GM19438 (cell line): ENCODE measurements around the gene C4B.
"Not testable (repeated sequence)": the region's sequence is repeated elsewhere in the genome, so short reads cannot be mapped to it uniquely, and the experiment has no call there.

Experiments
- ATAC-seq: cut with Tn5 transposase; IDR thresholded peaks from one replicate; pipeline ENCODE4 v1.9.1; 2021; ENCODE audit warnings: low read depth; ENCODE audit not compliant: unreplicated experiment

C4B gene

DNA sequence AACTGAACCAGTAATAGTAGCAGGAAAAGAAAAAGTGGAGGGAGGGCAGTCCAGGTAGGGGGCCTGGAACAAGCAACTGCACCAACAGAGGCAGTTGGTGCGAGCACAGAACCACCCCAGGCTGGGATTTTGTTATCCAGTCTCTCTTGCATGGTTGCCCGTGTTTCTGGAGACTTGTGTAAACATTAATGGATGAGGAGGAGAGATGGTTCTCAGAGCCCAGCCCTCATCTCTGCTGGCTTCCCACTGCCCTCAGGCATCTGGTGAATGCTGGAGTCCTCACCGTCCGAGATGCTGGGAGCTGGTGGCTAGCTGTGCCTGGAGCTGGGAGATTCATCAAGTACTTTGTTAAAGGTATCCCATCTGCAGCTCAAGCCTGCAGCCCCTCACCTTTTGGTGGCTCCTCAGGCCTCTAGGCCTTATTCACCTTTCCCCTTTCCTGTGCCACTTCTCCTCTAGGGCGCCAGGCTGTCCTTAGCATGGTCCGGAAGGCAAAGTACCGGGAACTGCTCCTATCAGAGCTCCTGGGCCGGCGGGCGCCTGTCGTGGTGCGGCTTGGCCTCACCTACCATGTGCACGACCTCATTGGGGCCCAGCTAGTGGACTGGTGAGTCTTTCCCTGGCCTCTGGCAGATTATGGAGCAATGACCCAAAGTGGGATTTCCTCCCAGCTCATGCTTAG, 34.3 kb upstream of the C4B start:
- not testable (repeated sequence) for ATAC-seq

DNA sequence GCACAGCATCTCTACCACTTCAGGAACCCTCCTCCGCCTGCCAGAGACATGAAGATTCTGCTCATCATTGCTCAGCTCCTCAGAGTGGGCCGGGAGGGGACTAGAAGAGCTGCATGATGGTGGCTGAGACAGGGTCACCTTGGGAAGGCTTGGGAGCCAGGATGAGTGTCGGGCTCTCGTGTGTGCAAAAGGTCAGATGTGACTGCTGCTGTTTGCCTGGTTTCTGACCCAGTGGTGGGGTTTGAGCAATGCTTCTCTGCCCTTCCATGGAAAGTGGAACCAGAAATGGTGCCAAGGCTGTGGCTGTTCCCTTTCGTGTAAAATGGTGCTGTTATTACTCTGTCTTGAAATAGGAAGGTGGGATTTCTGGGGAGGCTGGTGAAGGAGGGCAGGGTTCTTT, 33.6 kb upstream of the C4B start:
- not testable (repeated sequence) for ATAC-seq

DNA sequence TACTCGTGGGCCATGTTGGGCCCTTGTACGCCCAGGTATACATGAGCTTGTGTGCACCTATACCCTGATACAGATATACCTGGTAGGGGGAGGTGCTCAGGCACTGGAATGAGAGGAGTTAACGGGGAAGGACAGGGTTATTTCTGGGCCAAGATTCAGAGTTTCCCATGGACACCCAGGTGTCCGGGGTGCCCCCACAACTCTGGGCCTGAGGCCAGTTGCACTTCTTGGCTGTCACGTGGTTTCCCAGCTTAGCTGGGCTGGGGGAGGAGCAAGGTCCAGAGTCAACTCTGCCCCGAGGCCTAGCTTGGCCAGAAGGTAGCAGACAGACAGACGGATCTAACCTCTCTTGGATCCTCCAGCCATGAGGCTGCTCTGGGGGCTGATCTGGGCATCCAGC, 32.9 kb upstream of the C4B start, which contains the start of gene C4A:
Gene C4A, plus strand, starts transcription at position 314 of the 400 bp plus-strand sequence. Its CDS starts 51 bp downstream, at position 365.
- not testable (repeated sequence) for ATAC-seq

DNA sequence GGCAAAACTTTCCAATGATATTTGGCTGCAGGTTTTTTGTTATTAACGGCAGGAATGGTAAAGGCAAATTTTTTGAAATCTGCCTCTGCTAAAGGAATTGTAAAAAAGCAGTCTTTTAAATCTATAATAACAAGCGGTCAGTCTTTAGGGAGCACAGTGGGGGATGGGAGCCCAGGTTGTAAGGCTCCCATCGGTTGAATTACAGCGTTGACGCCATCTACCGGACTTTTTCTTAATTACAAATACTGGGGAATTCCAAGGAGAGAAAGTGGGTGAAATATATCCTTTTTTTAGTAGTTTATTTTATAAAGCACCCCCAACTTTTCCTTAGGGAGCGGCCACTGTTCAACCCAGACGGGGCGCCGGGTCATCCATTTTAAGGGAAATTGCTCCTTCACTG, 25.2 kb upstream of the C4B start:
- ATAC-seq = not testable (repeated sequence)

DNA sequence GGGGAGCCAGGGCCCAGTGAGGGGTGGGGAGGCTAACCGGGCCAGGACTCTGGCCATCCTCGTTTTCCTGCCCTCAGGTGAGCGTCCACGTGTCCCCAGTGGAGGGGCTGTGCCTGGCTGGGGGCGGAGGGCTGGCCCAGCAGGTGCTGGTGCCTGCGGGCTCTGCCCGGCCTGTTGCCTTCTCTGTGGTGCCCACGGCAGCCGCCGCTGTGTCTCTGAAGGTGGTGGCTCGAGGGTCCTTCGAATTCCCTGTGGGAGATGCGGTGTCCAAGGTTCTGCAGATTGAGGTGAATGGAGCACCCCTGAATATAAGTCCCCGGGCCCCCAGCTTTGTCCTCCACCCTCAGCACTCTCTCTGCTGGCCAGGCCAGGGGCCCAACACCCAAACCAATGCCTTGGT, 20.2 kb upstream of the C4B start:
- ATAC-seq = not testable (repeated sequence)

DNA sequence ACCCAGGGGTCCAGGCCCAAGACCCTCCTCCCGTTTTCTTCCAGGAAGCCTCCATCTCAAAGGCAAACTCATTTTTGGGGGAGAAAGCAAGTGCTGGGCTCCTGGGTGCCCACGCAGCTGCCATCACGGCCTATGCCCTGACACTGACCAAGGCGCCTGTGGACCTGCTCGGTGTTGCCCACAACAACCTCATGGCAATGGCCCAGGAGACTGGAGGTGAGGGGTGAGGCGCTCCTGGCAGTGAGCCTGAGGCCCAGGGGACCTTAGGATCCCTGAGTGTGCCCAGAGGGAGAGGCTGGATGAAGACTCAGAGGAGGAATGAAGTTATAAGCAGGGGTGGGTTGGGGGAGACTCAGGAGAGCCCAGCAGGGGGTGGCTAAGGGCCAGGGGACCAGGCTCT, 18.2 kb upstream of the C4B start:
- not testable (repeated sequence) for ATAC-seq

DNA sequence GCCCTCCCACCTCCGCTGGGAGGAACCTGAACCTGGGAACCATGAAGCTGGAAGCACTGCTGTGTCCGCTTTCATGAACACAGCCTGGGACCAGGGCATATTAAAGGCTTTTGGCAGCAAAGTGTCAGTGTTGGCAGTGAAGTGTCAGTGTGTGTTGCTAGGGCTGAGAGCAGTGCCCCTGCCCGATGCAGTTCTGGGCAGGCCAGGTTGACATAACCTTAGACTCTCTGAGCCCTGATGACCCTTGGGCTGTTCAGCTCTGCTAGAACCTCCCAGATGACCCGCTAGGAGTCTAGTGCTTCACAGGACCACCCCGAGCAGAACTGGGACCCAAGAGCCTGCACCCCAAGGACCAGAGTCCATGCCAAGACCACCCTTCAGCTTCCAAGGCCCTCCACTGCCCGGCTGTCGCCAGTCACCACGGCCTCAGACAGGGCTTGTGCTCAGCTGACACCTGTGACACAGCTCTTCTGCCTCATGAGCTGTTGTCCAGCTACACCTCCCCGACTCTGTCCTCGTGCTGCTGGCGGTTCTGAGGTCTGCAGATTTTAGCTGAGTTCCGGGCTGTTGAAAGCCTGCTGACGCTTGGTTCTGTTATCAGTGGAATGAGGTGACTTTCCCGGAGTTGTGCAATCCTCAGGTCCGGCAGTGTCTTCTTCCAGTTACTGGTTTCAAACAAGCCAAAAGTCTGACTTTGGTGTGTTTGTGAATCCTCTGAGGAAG, 11.9 kb upstream of the C4B start:
- ATAC-seq = not testable (repeated sequence)

DNA sequence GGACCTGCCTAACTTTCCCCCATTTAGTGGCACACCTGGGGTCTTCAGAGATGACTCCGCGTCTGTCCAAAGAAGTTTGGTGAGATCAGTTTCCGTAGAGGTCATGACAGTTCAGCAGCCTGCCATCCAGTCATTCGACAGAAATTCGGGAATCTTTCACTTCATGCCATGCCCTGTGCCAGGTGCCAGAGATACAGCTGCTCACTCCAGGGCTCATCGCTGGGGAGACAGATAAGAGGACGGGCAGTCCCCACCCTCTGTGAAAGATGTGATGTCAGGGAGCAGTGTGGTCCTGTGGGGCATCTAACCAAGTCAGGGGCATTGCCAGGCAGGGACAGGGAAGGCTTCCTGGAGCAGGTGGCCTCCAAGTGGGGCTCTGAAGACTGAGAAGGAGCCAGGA, 11.3 kb upstream of the C4B start:
- ATAC-seq = not testable (repeated sequence)

DNA sequence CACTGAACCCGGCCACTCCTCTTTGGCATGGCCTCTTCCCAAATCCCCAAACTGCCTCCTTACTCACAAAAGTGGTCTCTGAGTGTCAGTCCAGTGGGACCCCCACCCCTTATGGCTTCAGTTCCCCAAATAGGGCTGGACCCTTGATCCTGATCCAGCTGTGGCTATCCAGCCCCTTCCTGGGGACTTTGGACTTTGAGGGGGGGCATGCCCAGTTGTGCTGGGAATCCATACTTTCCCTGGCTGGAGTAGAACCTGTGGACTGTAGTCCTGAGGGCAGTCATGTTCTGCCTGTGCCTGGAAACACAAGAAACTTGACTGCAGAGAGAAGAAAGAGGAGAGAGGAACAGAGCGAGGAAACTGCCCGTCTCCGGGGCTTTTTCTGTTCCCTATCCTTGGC, 10.2 kb upstream of the C4B start:
- ATAC-seq = not testable (repeated sequence)

DNA sequence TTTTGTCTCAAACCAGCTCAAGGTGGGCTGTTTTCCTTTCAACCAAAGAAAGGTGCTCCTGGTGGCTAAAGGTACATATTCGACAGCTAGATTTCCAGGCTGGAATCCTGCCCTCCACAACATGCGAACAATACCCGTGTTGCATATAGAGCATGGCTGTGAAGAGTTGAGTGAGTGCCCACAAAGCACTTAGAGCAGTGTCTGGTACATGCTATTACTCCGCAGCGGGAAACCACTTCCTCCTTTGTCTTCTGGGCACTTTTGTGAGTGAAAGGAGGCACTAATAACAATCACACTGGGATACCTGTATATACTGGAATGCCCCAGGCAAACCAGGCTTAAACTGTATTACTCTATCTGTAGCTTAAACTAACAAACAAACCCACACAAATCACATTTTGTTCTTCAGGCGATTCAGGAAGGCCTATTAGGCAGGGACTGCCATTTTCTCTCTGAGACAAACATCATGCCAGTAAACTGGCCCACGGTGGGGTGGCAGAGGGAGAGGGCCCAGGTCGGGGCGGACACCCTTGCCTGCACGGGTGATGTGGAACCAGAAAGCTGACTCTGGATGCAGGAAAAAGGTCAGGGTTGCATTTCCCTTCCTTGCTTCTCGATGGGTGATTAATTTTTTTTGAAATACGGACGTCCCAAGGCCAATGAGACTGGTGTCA, 9.6 kb upstream of the C4B start:
- not testable (repeated sequence) for ATAC-seq

DNA sequence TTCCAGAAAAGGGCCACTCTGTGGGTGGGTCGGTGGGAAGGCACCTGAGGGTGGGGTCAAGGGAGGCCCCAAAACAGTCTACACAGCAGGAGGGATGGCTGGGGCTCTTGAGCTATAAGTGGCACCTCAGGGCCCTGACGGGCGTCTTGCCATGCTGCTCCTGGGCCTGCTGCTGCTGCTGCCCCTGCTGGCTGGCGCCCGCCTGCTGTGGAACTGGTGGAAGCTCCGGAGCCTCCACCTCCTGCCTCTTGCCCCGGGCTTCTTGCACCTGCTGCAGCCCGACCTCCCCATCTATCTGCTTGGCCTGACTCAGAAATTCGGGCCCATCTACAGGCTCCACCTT, 9.1 kb upstream of the C4B start:
- ATAC-seq = not testable (repeated sequence)

DNA sequence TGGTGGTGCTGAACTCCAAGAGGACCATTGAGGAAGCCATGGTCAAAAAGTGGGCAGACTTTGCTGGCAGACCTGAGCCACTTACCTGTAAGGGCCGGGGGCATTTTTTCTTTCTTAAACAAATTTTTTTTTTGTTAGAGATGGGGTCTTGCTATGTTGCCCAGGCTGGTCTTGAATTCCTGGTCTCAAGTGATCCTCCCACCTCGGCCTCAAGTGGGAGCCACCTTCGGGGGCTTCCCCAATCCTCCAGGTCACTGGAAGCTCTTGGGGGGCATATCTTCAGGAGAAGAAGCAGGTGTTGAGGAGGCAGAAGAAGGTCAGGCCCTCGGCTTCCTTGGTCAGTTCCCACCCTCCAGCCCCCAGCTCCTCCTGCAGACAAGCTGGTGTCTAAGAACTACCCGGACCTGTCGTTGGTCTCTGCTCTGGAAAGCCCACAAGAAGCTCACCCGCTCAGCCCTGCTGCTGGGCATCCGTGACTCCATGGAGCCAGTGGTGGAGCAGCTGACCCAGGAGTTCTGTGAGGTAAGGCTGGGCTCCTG, 8.5 kb upstream of the C4B start:
- not testable (repeated sequence) for ATAC-seq

DNA sequence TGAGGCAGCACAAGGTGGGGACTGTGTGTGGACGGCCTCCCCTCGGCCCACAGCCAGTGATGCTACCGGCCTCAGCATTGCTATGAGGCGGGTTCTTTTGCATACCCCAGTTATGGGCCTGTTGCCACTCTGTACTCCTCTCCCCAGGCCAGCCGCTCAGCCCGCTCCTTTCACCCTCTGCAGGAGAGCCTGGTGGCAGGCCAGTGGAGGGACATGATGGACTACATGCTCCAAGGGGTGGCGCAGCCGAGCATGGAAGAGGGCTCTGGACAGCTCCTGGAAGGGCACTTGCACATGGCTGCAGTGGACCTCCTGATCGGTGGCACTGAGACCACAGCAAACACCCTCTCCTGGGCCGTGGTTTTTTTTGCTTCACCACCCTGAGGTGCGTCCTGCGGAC, 7.5 kb upstream of the C4B start:
- ATAC-seq = not testable (repeated sequence)

DNA sequence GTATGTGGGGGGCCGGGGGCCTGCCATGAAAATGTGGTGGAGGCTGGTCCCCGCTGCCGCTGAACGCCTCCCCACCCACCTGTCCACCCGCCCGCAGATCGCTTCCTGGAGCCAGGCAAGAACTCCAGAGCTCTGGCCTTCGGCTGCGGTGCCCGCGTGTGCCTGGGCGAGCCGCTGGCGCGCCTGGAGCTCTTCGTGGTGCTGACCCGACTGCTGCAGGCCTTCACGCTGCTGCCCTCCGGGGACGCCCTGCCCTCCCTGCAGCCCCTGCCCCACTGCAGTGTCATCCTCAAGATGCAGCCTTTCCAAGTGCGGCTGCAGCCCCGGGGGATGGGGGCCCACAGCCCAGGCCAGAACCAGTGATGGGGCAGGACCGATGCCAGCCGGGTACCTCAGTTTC, 6.6 kb upstream of the C4B start:
- not testable (repeated sequence) for ATAC-seq

DNA sequence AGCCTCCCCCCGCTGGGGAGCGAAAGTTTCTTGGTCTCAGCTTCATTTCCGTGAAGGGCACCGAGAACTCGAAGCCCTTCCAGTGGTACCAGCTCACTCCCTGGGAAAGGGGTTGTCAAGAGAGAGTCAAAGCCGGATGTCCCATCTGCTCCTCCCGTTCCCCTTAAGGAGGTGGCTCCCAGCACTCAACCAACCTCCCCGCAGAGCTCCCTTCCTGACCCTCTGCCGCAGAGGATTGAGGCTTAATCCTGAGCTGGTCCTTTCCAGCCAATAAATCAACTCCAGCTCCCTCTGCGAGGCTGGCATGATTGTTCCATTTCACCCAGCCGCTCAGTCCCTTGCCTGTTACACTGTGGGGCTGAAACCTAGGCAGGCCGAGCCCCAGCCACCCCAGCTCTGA, 6.0 kb upstream of the C4B start:
- ATAC-seq = not testable (repeated sequence)

DNA sequence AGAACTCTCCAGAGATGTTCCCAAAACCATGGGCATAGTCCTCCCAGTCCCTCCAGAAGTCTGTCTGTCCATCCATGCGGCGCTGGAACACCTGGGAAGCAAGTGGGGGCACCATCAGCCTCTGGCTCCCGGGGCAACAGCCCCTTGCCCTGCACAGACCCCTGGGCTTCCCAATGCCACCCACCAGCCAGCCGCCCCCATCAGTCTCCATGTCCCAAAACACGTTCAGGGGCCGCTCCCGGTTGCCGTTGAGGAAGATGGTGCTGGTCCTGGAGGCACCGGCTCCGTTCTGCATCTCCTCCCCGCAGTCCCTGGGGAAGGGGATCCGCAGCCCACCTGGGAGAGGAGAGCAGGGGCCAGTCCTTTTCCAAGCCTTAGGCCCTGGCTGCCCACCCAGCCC, 5.1 kb upstream of the C4B start:
- not testable (repeated sequence) for ATAC-seq

DNA sequence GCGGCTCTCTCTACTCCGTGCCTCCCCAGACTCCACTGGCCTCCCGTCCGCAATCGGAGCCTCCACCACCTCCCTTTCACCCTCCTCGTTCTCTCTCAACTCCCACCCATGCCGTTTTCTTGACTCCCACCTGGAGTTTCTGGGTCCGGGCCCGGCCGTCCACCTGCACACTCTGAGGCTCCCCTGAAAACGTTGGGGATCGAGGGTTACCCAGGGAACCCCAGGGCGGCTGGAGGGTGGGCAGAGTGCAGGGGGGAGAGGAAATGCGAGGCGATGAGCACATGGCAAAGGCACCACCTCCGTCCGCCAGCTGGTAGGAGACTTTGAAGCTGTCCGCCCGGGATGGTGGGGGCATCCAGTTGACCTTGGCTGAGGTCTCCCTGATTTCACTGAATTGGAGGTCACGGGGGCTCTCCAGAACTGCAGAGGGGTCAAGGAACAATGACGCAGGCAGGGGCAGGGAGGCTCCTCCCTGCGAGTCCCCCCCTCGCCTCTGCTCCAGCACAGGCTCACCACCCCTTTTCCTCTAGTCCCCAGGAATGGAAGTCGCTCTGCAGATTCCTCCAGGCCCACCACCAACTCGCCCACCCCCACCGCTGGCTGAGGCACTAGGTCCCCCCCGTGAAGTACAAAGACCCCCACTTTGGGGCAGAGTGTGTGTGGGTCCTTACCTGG, 3.6 kb upstream of the C4B start:
- ATAC-seq = not testable (repeated sequence)

DNA sequence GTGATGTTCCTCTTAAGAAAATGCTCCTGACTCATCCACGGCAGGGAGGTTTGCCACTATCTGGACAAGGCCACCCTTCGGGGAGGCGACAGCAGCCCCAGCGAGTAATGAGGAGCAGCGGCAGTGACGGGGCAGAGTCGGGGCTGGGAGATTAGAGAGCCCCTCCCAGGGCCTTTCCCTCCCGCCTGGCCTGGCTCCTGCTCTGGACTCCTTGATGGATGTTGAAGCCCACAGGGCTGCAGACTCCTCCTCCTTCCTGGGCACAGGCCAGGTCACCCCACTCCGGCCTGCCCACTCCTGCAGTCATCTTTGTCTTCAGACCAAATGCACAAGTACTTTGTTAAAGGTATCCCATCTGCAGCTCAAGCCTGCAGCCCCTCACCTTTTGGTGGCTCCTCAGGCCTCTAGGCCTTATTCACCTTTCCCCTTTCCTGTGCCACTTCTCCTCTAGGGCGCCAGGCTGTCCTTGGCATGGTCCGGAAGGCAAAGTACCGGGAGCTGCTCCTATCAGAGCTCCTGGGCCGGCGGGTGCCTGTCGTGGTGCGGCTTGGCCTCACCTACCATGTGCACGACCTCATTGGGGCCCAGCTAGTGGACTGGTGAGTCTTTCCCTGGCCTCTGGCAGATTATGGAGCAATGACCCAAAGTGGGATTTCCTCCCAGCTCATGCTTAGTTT, 1.5 kb upstream of the C4B start:
- ATAC-seq = not testable (repeated sequence)

DNA sequence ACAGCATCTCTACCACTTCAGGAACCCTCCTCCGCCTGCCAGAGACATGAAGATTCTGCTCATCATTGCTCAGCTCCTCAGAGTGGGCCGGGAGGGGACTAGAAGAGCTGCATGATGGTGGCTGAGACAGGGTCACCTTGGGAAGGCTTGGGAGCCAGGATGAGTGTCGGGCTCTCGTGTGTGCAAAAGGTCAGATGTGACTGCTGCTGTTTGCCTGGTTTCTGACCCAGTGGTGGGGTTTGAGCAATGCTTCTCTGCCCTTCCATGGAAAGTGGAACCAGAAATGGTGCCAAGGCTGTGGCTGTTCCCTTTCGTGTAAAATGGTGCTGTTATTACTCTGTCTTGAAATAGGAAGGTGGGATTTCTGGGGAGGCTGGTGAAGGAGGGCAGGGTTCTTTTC, 857 bp upstream of the C4B start:
- ATAC-seq = not testable (repeated sequence)

DNA sequence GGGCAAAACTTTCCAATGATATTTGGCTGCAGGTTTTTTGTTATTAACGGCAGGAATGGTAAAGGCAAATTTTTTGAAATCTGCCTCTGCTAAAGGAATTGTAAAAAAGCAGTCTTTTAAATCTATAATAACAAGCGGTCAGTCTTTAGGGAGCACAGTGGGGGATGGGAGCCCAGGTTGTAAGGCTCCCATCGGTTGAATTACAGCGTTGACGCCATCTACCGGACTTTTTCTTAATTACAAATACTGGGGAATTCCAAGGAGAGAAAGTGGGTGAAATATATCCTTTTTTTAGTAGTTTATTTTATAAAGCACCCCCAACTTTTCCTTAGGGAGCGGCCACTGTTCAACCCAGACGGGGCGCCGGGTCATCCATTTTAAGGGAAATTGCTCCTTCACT, 7.5 kb downstream of the C4B start:
- not testable (repeated sequence) for ATAC-seq
